Fibroblast of skin of scalp (primary cell): ENCODE results near the gene ADTRP.
"Not testable (repeated sequence)": the region's sequence is repeated elsewhere in the genome, so short reads cannot be mapped to it uniquely, and the experiment has no call there.

Experiments used
- DNase-seq: peaks from one replicate; pipeline ENCODE4 v3.0.0-alpha.2; 2013

ADTRP gene

GRCh38 chr6:11689847-11690246 lies 88.8 kb downstream of the ADTRP start:
- no peak for DNase-seq

- not testable (repeated sequence) for DNase-seq
Observed at GRCh38 chr6:11689400-11689799, 89.2 kb downstream of the ADTRP start.

DNA sequence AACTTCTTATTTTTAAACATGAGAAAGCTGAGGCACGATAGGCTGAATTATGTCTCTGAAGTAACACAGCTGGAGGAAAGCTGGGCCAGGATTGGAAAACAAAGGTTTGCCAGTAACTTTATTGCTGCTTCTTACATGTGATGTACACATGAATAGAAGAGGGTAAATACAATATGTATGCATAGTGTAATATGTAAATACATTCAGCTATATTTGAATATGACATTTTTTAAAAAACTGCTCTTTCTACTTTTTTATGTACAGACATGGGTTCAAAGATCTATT lies 90.2 kb downstream of the ADTRP start:
- DNase-seq: no peak

DNA sequence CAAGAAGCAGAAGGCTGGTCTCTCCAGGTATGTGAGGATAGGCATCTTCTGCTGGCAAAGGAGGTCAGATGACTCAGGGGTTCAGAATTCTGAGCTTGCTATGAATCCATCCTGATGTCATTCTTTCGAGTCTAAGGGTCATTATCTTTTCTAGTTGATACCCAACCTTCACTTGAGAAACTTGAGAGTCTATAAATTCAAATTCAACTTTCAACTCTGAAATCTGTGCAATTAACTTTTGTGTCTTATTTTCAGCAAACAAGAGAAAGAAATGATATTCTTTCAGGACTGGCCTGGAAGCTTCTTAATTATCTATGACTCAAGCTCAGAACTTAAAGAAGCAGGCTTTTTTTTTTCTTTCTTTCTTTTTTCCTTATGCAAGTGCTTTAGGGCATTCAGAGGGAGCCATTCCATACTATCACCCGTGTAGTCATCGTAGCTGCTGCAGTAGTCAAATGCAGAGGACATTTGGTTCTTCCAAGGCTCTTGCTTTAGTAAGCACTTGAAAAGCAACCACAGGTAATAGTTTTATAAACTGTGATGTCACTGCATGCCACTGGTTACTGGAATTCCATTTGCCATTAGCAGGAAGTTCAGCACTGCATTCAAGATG lies 93.0 kb downstream of the ADTRP start:
- DNase-seq: peak; percentile 66

DNA sequence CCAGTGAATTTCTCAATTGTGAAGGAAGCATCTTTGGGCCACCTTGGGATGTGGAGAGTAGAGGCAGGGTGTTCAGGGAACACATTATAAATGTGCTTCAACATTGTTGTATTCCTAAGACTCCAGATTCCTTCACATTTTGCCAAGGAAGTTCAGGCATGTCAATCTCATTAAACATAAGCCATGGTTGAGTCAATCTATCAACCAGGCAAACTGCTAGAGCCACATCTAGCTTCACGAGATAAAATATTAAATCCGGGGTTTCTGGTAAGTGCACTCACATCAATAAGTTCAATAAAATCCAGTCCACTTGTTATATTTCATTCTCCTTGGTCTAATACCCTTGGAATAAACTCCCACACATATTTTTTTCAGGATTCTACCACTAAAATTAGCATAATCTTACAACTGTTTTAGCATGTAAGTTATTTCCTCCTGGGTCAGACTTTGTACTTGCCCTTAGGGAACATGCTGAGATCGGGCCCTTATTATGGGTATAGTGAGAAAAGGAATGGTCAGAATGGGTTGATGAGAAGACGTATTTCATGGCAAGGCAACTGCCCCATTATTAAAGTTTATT lies 93.6 kb downstream of the ADTRP start:
- DNase-seq: no peak

DNA sequence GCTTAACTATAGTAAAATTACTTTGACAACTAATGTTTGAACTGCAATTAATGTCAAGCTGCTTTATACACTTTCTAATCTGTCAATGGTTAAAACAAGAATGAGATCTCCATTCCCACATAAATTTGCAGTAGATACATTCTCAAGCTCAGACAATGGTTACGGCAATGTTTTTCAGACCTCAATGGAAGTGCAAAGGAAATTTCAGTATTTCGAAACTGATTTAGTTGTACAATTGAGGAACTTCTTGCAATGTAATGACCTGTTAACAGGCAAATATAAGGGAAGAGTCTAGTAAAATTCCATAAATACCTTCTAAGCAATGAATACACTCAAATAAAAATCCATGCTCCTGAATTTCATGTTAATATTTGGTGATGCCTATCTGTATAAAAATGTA lies 94.7 kb downstream of the ADTRP start:
- no peak for DNase-seq

GRCh38 chr6:11682561-11682975 lies 96.0 kb downstream of the ADTRP start:
- DNase-seq: peak; percentile 51

GRCh38 chr6:11681770-11682169 lies 96.8 kb downstream of the ADTRP start:
- no peak for DNase-seq

GRCh38 chr6:11681357-11681756 lies 97.2 kb downstream of the ADTRP start:
- no peak for DNase-seq

- DNase-seq: not testable (repeated sequence)
Observed at GRCh38 chr6:11680479-11680878, 98.1 kb downstream of the ADTRP start.

- no peak for DNase-seq
Observed at GRCh38 chr6:11679099-11679498, 99.5 kb downstream of the ADTRP start.

DNA sequence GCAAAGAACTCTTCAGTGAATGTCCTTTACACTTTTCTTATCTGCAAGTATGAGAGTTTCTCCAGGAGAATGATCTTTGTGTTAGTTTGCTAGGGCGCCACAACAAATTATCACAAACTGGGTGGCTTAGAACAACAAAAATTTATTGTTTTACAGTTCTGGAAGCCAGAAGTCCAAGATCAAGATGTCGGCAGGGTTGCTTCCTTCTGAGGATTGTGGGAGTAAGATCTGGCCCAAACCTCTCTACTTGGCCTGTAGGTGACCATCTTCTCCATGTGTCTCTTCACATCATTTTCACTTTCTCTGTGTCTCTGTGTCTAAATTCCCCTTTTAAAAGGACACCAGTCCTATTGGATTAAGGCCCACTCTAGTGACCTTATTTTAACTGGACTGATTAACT lies 103.0 kb downstream of the ADTRP start:
- DNase-seq: no peak

DNA sequence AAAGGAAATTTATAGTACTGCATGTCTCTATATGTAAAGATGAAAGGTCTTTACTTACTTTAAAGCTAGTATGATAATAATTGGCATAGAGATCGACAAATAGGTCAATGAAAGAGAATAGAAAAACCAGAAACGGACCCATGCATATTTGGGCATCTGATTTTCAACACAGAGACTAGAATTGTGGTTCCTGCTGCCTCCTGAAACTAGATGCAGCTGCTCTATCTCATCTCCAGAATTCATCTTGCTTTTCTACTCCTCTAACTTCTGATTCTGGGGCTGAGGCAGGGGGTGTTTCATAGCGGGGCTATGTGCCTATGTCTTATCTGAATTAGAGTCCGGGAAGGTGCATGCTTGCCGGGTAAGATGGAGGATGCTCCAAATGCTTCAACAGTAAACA lies 105.9 kb downstream of the ADTRP start:
- no peak for DNase-seq

DNA sequence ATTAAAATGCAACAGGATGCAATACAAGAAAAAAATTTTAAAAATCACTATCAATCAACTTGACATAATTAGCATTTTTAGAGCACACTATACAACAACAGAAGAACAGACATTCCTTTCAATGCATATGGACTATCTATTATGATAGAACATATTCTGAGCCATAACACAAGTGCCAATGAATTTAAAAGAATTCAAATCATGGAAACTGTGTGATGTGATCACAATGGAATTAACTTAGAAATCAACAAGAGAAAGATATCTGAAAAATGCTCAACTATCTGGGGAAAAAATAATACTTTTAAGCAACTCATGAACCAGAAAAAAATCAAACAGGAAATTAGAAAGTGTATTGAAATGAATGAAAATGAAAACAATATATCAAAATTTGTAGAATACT lies 106.3 kb downstream of the ADTRP start:
- peak; percentile 79 for DNase-seq

- no peak for DNase-seq
Observed at GRCh38 chr6:11669696-11670095, 108.9 kb downstream of the ADTRP start.

DNA sequence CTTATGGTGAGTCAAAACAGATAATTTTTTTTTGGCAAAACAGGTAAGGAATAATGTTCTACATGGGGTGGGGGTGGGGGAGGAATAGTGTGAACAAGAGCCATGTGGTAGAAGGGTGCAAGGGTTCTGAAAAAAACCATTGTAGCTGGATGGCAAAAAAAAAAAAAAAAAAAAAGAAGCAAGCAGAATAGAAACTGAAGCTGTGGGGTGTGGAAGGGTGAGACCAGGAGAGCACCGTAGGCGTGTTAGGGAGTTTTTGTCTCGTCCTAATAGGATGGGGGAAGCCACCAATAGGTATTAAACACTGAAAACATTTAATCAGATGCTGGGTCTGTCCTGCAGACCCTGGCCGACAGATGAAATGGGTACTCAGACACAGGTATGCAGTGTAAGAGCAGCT lies 110.1 kb downstream of the ADTRP start:
- DNase-seq: no peak

GRCh38 chr6:11667876-11668275 lies 110.7 kb downstream of the ADTRP start:
- no peak for DNase-seq

- DNase-seq: no peak
Observed at GRCh38 chr6:11665604-11666326, 112.8 kb downstream of the ADTRP start.
